ENCODE results near the gene MRPL9. TPM values are rescaled to one million over a fixed set of nuclear protein-coding genes. Genes with fewer than 3 reads are reported as not detected.
A peak's percentile ranks its signal among the peaks of the same experiment; 100 is the strongest.

The MRPL9 gene
- total RNA-seq (2014; rRNA removed), result 83.4 and 117 TPM in 2 replicates
- 97.8 TPM for polyA plus RNA-seq (2012)

DNA sequence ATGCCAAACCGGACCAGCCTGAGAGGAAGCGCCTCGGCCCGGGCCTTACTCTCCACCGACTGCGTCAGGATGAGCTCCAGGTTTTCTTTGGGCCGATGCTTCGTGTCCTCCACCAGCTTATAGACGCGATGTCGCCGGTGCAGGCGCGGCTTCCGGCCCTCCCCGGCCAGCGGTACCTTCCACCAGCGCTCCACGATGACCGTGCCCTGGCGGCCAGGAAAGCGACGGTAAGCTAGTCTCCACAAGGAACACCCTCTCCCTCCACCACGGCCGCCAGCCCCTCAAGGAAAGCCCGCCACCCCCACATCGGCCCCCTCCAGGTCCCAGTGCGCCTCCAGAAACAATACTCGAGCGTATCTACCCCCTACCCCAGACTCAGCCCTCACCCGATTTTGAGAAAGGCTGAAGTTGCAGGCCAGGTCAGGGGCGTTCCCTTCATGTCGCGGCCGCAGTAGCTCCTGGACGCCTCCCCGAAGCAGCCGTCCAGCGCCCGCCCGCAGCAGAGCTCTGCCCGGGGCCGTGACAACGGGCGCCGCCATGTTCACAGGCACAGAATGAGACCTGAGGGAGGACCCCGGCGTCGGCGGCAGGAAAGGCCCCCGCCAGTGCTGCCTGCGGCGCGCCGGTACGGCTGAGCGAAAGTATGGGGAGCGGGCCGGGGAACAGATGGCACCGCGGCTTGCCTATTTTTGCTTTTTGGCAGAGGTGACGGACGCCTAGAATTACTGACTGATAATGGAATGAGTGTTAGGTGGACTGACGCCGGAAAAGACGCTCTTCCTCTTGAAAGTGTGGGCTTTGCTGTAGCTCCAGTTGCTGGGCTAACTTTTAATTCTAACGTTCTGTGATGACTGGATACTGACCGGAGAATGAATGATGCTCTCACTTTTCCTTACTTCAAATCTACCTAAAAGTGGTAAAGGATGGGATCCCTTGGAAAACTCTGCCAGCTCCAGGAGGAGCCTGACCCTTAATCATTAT lies at the start of gene MRPL9:
TSS of gene MRPL9 (minus strand) at position 556 of the 981 bp plus-strand sequence. CDS start at position 539, 17 bp downstream.
- DNase-seq (ENCODE audit: low read depth), result peak; percentile 80

DNA sequence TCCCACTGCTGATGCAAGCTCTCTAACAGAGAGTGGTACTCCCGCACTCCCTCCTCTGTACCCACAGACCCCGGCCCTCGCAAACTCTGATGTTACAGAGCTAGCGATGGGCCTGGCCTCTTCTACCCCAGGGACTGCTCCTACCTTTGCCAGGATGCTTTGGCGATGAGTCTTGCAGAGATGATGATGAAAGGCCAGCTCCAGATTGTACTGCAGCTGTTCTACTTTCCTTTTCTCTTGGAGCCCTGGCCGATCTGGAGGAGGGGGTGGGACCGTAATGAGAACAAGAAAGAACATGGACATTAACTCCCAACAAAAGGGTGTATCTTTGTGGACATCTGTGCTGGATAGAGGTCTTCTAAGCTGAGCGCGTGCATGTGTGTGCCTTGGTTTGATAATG lies 47.9 kb upstream of the MRPL9 start:
- peak; percentile 86 for DNase-seq (ENCODE audit: low read depth)

DNA sequence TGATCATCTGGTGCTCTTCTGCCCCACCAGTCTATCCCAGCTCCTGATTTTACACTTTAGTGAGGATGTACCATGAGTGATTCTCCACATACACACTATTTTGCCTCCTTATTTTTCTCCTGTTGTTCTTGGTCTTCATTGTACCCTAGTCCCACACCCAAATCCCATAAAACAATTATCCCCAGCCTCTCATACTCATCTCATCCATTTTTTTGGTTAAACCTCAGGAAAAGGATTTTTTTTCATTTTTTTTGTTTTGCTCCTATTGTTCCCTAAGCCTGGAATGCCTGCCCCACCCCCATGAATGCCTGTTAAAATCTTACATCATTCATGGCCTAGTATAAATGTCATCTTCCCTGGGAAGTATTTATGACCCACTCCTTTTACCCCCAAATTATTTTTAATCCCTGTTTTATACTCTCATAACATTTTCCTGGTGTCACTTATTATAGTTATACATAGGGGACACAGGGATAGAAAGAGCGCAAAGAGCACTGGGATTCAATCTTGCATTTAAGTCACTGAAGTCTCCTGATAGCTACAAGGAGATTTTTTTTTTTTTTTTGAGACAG lies 46.8 kb upstream of the MRPL9 start:
- no peak for DNase-seq (ENCODE audit: low read depth)

DNA sequence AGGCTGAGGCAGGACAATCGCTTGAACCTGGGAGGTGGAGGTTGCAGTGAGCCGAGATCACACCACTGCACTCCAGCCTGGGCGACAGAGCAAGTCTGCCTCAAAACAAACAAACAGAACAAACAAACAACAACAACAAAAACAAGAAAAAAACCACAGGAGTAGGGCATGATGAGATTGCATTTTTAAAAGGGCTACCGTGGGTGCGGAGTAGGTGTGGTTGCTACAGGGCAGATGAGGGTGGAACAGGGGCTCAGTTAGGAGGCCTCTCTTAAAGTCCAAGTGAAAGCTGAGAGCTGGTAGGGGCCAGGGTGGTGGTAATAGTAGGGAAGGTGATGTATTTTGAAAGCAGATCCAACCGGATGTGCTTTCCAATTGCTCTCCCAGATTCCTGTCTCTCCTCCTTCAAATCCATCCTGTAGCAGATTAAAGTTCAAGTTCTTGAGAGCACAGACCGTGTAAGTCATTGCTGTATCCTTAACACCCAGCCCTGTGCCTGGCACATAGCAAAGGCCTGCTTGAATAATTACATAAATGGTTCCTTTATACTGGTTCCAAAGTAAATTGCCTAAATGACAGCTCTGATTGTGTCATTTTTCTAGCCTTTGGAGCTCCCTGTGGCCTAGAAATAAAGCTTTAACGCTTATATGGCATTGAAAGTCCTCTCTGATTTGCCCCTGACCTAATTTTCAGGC lies 46.1 kb upstream of the MRPL9 start:
- DNase-seq (ENCODE audit: low read depth), result no peak

DNA sequence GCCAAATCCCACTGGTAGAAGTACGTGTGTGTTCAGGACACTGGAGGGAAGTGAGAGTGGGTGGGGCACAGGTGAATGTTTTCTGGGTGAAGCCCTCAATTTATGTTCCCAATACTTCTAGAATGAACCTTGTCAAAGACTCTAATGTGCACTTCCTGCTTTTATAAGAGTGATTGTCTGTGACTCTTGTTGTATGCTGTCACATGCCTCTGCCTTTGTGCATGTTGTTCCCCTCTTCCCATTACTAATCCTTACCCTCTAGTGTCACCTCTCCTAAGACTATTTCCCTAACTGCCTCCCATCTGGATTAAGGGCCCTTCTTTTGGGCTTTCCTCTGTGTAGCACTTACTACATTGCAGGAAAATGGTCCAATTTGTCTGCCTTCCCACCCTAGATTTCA lies 44.5 kb upstream of the MRPL9 start:
- no peak for DNase-seq (ENCODE audit: low read depth)

DNA sequence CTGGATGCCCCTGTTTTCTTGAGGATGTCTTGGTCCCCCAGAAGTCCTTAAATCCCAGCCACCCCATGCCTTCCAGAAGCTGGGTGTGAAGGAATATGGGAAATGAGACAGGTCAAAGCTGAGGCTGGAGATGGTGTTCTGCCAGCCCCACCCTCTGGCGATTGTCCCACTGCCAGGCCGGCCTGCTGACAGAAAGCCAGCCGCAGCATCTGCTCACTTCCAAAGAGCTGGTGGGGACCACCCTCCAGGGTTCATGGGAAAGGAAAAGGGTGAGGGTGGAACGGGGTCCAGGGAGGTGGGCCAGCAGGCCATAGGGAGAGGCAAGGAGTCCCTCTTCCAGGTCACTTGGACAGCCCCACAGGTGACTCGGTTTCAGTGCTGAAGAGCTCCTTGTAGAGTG lies 43.8 kb upstream of the MRPL9 start:
- DNase-seq (ENCODE audit: low read depth), result no peak

DNA sequence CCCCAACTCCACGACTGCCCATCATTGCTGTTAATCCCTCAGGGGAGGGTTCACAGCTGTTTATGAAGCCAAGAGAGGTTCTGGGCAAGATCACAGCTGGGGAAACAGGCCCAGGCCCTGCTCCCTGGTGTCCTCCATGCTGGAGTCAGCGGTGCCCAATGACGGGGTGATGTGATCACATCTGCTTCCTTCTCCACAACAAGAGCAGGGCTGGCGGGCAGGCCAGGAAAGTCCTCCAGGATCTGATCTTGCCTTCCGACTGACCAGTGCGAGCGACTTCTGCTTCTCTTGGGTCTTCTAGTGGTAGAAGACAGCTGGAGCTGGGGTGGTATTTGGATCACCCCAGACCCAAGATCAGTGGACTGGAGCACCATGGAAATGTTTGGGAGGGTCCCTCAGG lies 42.9 kb upstream of the MRPL9 start:
- no peak for DNase-seq (ENCODE audit: low read depth)

DNA sequence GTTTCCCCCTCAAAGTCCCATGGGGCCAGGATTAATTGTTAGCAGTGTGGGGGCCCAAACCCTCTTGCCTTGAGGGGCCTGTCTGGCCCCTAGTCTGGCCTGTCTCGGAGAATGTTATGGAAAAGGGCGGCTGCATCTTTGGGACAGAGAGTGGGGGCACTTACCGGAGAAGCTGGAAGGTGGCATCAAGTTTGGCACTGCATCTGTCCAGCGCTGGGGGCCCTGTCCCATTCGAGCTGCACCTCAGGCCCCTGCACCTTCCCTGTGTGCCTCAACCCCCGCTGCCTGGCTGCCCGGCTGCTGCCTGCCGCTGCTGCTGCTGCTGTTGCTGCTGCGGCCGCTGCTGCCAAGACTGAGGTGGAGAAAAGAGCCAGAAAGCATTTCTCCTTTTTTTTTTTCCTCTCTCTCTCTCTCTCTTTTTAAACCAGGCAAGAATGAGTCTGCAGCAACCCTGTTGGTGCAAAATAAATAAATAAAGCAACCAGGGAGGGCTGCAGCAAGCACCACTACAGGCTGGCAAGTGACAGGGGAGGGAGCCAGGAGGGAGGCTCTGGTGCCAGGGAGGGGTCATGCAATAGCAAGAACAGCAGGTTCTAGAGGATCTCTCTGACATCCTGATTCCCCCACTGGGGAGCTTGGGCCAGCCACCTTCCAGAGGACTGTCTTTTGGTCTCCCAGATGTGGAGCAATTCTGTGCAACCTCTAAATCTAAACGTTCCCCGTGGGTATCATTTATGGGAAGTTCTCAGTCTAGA lies 41.9 kb upstream of the MRPL9 start, which contains the start of gene LINGO4:
TSS of gene LINGO4 (minus strand) at position 354 of the 755 bp plus-strand sequence. CDS start 2,715 bp downstream, outside the sequence.
- no peak for DNase-seq (ENCODE audit: low read depth)

DNA sequence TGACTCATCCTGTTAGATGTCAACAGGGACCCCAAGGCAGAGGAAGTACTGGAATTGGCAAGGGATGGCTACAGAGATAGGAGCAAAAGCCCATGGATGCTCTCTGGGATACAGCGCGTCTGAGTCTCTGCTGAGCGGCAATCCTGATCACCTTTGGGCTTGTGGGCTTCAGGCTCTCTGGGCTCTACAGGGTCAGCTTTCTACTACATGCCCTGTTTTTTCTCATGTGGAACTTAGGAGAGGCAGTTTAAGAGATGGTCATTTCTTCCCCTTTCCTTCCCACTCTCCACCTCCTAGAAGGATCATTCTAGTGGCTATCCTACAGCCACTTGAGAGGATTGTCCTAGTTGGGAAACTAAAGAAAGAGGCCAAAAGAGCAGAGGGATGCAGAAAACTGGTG lies 40.6 kb upstream of the MRPL9 start:
- no peak for DNase-seq (ENCODE audit: low read depth)

DNA sequence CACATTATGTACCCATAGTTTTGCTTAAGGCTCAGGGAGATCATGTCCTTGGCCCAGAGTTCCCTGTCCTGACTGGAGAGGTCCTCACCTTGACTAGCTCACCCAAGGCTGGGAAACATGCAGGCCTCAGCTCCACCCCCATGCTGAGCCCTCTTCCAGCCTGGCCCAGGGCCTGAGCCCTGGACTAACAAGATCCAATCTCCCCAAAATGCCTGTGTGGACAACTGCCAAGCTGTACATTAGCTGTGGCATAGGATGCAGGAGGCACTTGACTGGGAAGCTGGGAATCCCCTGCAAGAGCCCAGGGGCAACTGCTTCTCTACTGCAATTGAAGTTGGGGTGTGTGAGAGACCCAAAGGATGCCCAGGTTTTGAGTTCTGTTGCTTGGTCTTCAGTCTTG lies 39.9 kb upstream of the MRPL9 start:
- DNase-seq (ENCODE audit: low read depth), result no peak

DNA sequence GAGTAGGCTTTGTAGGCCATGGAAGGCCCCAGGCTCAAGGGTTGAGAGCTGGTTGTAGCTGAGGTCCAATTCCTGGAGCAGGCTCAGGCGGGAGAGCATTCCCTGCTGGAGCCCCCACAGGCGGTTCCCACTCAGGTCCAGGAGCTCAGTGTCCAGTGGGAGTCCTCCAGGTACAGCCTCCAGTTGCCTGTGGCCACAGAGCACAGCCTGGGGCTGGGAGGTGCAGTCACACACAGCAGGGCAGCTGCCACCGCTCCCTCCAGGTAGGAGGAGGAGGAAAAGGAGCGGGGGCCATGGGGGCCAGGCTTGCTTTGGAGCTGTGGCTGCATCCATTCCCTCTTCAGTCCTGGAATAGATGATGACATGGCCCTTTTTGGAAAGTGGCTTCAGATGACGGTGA lies 39.1 kb upstream of the MRPL9 start:
- DNase-seq (ENCODE audit: low read depth), result no peak

DNA sequence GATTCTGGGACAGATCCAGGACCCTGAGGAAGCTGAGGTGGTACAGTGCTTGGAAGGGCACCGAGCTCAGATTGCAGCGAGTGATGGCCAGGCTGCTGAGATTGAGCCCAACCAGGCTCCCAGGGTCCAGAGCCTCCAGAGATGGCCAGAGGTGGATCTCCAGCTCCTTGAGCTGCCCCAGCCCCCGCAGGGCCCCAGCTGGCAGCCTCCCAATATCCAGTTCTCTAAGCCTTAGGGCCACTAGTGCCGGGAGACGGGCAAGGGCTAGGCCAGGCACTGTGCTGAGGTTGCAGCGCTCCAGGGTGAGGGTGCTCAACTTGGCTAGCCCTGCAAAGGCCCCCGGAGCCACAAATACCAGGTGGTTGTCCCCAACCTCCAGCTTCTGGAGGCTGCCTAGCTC lies 38.5 kb upstream of the MRPL9 start:
- no peak for DNase-seq (ENCODE audit: low read depth)

DNA sequence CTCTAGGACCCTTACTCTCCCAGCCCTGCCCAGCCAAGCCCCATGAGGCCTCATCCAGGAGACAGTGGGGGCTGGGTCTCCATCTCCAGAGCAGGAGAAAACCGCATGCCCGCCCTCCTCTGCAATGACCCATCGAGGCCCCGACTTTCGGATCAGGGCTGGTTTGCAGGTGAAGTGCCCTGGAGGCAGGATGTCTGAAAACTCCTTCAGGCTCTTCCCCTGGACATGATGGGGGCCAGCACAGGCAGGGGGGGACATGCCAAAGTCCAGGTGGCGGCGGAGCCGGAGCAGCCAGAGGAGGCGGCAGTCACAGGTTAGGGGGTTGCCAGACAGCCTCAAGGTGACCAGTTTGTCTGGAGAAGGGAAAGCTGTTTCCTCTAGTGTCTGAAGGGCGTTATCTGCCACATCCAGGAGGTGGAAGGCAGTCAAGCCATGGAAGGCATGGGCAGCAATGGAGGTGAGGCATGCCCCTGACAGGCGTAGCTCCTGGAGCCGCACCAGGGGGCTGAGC lies 38.1 kb upstream of the MRPL9 start:
- no peak for DNase-seq (ENCODE audit: low read depth)

DNA sequence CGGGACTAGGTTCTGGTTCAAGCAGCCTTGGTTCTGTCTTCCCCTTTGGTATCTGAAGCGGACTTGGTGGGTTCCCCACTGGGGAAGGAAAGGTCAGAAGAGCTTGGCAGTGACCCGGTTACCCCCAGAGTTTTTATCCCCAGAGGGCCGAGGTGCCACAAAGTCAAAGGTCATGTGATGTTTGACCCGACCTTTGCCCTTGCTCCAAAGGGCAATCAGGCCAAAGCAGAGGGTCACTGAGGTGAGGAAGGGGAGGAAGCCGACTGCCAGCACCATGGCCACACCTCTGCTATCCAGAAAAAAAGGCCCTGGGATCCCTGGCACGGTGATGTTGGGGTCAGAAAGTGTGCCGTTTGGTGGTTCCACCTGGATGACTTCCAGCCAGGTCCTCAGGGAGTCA lies 37.5 kb upstream of the MRPL9 start:
- no peak for DNase-seq (ENCODE audit: low read depth)

DNA sequence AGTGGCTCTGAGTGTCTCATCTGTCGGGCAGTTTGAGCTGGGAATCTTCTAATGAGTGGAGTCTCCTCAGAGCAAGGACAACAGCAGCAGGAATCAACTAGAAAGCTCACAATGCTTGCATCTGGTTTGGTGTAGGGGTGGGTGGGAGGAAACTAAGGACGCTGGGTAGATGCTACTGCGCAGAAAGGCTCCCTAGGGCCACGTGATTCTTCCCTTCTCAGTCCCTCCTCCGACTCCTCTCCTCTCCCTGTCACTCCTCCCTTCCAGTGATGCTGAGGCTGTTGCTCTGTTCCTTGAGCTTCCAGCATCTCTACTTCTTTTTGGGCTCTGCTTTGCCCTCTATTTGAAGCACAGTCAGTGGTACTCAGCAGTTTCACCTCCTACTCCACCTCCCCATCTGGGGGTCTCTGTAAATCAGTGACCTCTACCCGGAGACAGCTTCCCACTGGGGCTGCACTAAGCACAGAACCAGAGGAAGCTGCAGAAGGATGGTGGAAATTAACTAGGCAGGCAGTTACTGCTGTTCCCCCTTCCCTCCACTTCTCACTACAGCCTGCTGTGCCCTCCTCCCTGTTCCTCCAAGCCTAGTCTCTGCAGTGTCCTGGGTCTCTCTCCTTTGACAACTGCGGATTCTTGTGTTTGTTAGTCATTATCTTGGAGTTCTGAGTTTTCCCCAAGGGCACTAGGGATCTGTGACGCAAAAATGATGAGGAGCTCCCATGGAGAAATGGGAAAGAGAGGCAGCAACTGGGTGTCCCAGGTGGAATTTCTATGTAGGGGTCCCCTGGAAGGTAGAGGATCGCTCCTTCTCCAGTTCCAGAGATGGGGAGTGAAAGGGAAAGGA lies 36.1 kb upstream of the MRPL9 start:
- DNase-seq (ENCODE audit: low read depth), result no peak

DNA sequence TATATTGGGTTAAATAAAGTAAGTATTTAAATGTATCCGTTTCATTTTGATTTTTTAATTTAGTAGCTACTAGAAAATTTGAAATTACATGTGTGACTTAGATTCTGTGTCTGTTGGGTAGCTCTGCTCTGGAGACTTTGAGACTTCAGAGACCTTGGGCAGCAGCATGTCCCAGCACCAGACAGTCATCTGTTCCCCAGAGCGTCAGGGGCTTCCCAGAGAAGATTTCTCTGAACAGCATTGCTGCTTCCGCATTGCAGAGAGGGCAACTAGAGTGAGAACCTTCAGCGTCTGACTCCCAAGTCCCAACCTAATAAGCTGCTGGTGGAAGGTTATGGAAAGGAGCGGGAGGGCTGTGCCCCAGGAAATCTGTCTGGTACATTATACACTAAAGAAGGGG lies 35.3 kb upstream of the MRPL9 start:
- DNase-seq (ENCODE audit: low read depth), result no peak

DNA sequence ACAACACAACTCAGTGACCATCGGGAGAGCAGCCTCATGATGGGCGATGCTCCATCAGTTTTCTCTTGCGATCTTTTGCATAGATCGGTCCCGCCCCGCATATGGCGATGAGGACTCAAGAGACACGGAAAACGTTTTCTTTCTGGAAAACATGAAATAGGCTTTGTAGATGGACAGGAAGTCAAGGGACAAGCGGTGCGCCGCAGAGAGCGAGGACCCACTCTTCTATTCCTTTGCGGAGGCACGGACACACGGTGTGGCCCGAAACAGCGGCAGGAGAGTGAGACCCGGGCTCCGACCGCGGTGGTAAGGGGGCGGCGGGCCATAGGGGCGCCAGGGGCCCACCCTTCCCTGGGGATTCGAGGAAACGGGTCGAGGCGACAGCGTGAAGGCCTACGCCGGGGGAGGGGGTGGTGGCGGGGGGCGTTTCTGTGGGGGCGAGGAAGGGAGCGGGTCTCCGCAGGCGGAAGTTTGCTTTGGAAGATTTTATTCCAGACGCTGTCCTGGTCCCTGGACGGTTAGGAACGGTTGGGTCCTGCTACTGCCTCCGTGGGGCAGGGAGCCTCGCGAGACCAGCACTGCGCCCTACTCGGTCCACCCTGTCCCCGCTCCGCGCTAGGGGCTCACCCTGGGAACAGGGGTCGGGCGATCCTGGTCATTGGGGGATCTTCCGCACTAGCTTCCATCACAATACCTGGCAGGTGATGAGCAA lies 27.8 kb upstream of the MRPL9 start:
- no peak for DNase-seq (ENCODE audit: low read depth)

DNA sequence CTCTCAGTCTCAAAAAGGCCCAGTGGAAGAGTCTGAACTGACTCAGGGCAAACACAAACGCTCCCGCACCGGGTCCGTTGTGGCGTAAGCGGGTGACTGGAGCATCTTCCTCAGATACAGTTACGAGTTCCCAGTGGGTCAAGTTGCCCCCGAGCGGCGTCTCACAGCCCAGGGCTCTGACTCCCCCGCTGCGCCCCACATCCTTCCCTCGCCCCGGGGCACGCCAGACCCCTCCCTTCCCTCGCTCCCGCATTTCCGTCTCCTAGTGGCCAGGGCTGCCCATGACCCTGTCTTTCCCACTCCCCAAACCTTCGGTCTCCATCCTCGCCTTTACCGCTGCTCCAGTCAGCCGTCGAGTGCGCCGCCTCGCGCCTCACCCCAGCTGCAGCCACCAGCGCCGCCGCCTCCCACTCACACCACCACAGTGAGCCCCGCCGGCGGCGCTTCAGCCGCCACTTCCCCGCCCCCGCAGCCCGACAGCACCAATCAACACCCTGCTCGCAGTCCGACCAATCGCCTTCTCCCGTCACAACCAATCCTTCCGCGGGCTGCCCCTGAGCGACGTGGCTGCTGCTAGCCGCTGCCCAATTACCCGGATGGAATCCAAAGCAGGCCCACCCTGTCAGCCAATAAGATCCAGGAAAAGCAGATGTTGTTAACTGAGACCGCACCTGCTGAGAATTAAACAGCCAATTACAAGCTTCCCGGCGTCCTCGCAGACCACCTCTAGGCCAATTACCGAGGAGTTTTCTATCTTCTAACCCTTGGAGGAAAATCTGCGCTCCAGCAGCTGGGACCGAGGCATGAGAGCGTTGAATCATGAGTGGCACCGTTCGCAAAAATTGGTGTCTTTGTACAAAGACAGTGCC lies 27.0 kb upstream of the MRPL9 start, which contains the start of gene TDRKH:
TSS of gene TDRKH (minus strand) at position 430 of the 869 bp plus-strand sequence. CDS start 7,478 bp downstream, outside the sequence.
- DNase-seq (ENCODE audit: low read depth), result peak; percentile 99
